Subcutaneous abdominal adipose tissue (tissue), 5 donors: Measurements from ENCODE around the gene GRIK4.

Source experiments
- H3K27ac ChIP-seq: one replicate; pipeline ENCODE4 v1.7.0; 2013; ENCODE audit warnings: low read depth, mild to moderate bottlenecking, inconsistent platforms, low read length, moderate library complexity
- H3K27me3 ChIP-seq, 5 donors: one replicate each; pipeline ENCODE4 v1.7.0; 2013; ENCODE audit warnings: low read length in 5 of 5, inconsistent platforms in 1 of 5; ENCODE audit not compliant: control insufficient read depth in 5 of 5, insufficient read depth in 4 of 5
- H3K36me3 ChIP-seq, 5 donors: one replicate each; pipeline ENCODE4 v1.7.0; 2013; ENCODE audit warnings: low read length in 5 of 5; ENCODE audit not compliant: control insufficient read depth in 5 of 5, insufficient read depth in 5 of 5
- H3K4me1 ChIP-seq, 5 donors: one replicate each; pipeline ENCODE4 v1.7.0; 2013; ENCODE audit warnings: low read length in 5 of 5, mild to moderate bottlenecking in 3 of 5, moderate library complexity in 1 of 5; ENCODE audit not compliant: control insufficient read depth in 5 of 5, insufficient read depth in 5 of 5
- H3K4me3 ChIP-seq, 5 donors: one replicate each; pipeline ENCODE4 v1.7.0; 2013; ENCODE audit warnings: low read length in 5 of 5, low read depth in 1 of 5
- H3K9ac ChIP-seq, 5 donors: one replicate each; pipeline ENCODE4 v1.7.0; 2013; ENCODE audit warnings: low read length in 5 of 5, mild to moderate bottlenecking in 4 of 5, moderate library complexity in 3 of 5
- H3K9me3 ChIP-seq, 5 donors: one replicate each; pipeline ENCODE4 v1.7.0; 2013; ENCODE audit warnings: low read length in 5 of 5; ENCODE audit not compliant: control insufficient read depth in 5 of 5
- donor health status: healthy.
- donor health status: healthy.
- donor health status: healthy.
- donor health status: healthy.
- donor health status: healthy.

The GRIK4 gene

DNA sequence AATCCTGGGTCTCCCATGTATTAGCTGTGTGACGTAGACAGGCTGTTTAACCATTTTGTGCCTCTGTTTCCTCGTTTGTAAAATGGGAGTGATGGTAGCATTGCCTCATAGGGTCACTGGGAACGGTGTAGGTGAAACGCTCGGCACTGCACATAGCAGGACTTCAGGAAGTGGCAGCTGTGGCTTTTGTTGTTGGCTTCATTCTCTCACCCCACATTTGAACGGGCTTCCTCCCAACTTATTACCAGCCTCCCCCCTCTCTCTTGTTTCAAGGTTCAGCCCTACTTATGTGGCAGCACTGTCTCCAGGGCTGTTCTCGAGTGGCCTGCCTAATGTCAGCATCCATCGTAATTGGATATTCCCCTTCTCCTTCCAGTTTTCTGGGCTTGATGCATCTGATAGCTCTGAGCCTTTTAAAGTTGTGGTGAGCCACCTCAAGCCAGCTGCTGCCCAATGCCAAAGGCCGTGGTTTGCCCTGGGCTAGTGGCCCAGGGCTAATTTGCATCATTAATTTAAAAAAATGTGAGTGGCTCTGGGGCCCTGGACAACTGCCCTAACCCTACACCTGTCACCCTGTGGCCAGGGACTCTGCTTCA is 294.5 kb downstream of the GRIK4 start:
- no peak overlapping the region for H3K27ac ChIP-seq
- peaks cover 0 to 4% (median 0%) of the 10 kb centered on the region in 5 donors for H3K27me3 ChIP-seq
- H3K9me3 ChIP-seq = no peaks in the 10 kb centered on the region
- no peak overlapping the region for H3K9ac ChIP-seq
- H3K4me3 ChIP-seq = no peak overlapping the region
- H3K36me3 ChIP-seq = no peaks in the 10 kb centered on the region
- H3K4me1 ChIP-seq = peaks cover 0 to 12% (median 0%) of the 10 kb centered on the region in 5 donors

DNA sequence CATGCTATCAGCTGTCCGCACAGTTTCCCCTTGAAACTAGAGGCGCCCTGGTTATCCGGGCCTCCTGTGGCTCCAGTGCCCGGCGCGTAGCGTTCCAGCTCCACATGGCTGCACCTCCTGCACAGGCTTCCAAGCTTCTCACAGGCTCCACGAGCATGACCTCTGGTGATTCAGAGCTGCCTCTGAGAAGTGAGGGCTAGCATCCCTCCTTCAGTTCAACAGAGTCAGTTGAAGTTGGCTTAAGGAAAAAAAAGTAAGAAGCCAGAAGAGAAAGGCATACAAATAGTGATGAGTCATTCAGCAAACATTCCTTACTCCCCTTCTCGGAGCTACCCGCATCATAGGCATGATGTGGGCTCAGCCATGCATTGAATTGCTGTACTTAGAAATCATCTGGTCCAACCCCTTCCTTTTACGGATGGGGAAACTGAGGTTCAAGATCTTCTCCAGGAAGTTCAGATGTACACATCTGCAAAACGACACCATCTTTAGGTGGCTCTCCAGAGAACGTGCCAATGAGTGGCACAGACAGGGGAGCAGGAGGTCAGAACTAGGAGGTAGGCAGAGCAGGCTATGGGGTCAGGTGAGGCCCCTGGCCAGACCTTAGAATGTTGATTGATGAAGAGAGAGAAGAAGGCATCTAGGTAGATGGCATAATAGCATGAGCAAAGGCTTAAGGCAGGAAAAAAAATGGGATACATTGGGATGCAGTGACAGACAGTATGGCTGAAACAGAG is 296.0 kb downstream of the GRIK4 start:
- no peak overlapping the region for H3K4me3 ChIP-seq
- H3K27ac ChIP-seq = no peak overlapping the region
- peaks cover 0 to 3% (median 0%) of the 10 kb centered on the region in 5 donors for H3K27me3 ChIP-seq
- H3K36me3 ChIP-seq = no peaks in the 10 kb centered on the region
- peaks cover 0 to 10% (median 0%) of the 10 kb centered on the region in 5 donors for H3K4me1 ChIP-seq
- H3K9me3 ChIP-seq = no peaks in the 10 kb centered on the region
- no peak overlapping the region for H3K9ac ChIP-seq

DNA sequence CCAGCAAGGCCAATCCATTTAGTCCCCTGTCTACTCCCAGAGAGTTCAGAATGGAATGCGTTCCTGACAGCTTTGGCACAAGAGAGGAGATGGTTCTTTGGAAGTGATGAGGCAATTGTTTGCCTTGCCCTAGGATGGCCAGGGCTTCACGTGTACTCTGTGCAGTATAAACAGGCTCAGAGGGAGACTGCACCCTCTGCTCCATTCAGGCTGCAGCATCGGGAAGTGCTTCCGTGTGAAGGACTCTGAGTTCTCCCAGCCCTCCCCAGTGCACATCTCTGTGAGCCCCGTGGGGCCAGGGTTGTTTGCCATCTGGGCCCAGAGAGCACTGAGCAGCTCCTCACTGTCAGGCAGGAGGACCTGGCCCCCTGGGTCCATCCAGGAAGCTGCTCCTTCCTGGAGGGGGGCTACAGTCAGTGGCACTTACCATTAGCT is 297.1 kb downstream of the GRIK4 start:
- Histone ChIP-seq H3K36me3 (no peaks in the 10 kb centered on the region), H3K4me1 (peaks cover 0 to 10% (median 0%) of the 10 kb centered on the region in 5 donors), H3K4me3 (no peak overlapping the region), H3K27me3 (peaks cover 0 to 3% (median 0%) of the 10 kb centered on the region in 5 donors), H3K9me3 (no peaks in the 10 kb centered on the region), H3K9ac (no peak overlapping the region), H3K27ac (no peak overlapping the region)

DNA sequence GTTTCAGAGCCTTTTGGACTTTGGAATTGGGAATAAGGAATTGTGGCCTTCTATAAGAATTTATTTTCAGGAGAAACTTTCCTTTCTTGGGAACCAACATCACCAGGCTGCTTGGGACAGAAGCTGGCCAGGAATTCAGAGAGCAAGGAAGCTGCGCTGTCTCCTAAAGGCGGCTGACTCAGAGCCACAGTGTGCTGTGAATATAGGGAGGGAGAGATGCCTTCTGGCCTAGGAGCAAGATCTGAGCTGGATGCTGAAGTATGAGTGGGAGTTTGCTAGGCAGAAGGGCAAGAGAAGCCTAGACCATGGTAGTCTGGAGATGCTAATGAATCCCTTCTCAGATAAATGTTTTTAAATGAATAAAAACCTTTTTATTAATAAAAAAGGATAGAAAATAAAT is 298.7 kb downstream of the GRIK4 start:
- no peak overlapping the region for H3K27ac ChIP-seq
- peaks cover 0 to 14% (median 0%) of the 10 kb centered on the region in 5 donors for H3K4me1 ChIP-seq
- no peak overlapping the region for H3K9ac ChIP-seq
- H3K36me3 ChIP-seq = no peaks in the 10 kb centered on the region
- H3K4me3 ChIP-seq = no peak overlapping the region
- peaks cover 0 to 3% (median 0%) of the 10 kb centered on the region in 5 donors for H3K27me3 ChIP-seq
- H3K9me3 ChIP-seq = no peaks in the 10 kb centered on the region

DNA sequence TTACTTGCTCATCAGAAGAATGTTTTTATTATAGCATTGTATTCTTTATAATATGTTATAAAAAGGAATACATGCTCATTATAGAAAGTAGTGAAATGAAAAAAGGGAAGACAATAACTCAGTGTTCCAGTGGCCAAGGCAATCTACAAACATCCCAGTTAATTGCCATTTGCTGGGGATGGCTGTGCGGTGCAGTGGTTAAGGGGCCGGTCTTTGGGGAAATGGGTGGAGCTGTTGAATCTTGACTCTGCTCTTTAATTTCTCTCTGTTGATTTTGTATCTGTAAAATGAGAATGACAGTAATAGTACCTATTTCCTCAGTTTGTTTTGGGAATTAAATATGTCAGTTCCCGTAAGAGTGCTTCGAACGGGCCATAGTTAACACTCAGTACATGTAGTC is 299.7 kb downstream of the GRIK4 start:
- no peaks in the 10 kb centered on the region for H3K9me3 ChIP-seq
- H3K4me3 ChIP-seq = no peak overlapping the region
- peaks cover 0 to 3% (median 0%) of the 10 kb centered on the region in 5 donors for H3K27me3 ChIP-seq
- no peaks in the 10 kb centered on the region for H3K36me3 ChIP-seq
- H3K27ac ChIP-seq = no peak overlapping the region
- peaks cover 0 to 23% (median 9%) of the 10 kb centered on the region in 5 donors for H3K4me1 ChIP-seq
- no peak overlapping the region for H3K9ac ChIP-seq

DNA sequence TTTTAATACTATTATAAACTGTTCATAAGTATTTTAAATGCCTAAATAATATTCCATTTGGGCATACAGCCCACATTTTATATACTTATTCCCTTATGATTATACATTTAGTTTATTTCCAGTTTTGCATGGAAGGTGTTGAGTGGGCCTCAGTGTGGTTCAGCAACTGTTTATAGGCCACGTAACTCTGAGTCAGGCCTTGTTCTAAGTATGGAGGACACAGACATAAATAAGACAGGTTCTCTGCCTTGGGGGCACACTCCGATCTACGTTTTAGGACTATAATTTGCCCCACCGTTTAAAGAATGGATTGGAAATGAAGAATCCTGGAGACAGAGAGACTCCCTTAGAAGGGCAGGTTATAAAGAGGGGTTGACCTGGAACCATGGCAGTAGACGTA is 300.2 kb downstream of the GRIK4 start:
- no peaks in the 10 kb centered on the region for H3K9me3 ChIP-seq
- H3K27ac ChIP-seq = no peak overlapping the region
- peaks cover 4 to 28% (median 14%) of the 10 kb centered on the region in 5 donors for H3K4me1 ChIP-seq
- no peak overlapping the region for H3K9ac ChIP-seq
- no peaks in the 10 kb centered on the region for H3K36me3 ChIP-seq
- no peak overlapping the region for H3K4me3 ChIP-seq
- peaks cover 0 to 3% (median 0%) of the 10 kb centered on the region in 5 donors for H3K27me3 ChIP-seq

DNA sequence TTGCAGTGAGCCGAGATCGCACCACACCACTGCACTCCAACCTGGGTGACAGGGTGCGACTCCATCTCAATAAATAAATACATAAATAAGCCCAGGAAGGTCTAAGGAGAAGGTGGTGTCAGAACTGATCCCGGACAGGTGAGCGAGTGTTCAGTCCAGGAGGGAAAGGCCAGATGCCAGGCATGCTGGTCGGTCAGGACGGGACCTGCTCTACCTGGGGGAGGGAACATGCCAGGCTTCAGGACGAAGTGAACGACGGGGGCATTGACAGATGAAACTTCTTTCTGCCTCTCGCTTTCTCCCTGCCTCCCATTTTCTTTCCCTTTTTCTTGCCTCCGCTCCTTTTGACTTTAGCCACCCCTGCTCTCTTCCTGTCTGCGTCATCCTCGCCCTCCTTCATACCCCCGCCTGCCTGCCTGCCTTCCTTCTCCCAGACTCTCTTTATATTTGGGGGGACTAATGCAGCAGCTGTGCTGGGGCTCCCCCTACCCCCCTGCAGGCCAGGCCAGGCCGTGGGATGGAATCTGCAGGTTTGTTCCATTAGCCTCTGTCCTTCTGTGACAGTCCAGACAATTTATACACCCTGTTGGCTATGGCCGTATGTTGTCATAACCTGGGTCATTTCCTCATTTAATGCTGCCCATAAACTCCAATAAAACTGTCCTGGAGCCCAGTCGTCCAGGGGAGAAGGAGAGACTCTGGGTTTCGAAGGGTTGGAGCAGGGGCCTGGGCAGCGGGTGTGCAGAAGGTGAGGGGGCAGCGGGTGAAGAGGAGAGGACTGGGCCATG is 303.2 kb downstream of the GRIK4 start:
- H3K4me3 ChIP-seq = no peak overlapping the region
- no peaks in the 10 kb centered on the region for H3K9me3 ChIP-seq
- no peak overlapping the region for H3K9ac ChIP-seq
- no peaks in the 10 kb centered on the region for H3K36me3 ChIP-seq
- H3K4me1 ChIP-seq = peaks cover 6 to 46% (median 31%) of the 10 kb centered on the region in 5 donors
- H3K27ac ChIP-seq = no peak overlapping the region
- peaks cover 0 to 1% (median 0%) of the 10 kb centered on the region in 5 donors for H3K27me3 ChIP-seq

DNA sequence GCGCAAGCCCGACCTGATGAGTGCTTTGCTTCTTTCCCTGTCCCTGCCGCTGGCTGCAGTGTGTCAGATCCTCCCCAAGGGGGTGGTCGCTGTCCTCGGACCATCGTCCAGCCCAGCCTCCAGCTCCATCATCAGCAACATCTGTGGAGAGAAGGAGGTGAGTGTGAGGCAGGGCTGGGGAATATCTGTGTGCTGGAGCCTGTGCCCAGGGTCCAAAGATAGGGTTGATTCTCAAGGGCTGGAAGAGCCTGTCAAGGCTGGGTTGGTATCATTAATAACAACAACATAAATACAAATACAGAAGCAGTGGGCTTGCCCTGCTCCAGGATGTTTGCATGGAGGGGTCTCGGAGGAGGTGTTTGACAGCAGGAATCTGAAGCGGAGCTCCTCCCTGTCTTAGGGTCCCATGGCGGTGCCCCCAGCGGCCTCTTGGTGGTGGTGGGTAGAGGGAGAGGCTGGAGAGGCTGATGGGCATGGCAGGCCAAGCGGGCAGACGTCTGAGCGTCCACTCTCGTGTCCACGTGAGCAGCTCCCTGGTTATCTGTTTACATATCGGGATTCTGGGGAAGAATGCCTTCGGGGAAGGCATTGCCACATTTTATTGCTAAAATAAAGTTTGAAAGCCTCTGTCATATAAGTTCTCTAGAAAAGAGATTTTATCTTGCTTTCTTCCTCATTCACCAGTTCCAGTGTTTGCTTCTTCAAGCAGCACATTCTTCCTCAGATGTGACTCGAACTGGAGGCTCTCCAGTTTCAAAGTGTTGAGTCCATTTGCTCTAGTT is 304.0 kb downstream of the GRIK4 start:
- H3K27me3 ChIP-seq = peaks cover 0 to 3% (median 0%) of the 10 kb centered on the region in 5 donors
- no peak overlapping the region for H3K4me3 ChIP-seq
- no peak overlapping the region for H3K9ac ChIP-seq
- H3K4me1 ChIP-seq = peaks cover 6 to 54% (median 38%) of the 10 kb centered on the region in 5 donors
- H3K36me3 ChIP-seq = no peaks in the 10 kb centered on the region
- no peaks in the 10 kb centered on the region for H3K9me3 ChIP-seq
- H3K27ac ChIP-seq = no peak overlapping the region

DNA sequence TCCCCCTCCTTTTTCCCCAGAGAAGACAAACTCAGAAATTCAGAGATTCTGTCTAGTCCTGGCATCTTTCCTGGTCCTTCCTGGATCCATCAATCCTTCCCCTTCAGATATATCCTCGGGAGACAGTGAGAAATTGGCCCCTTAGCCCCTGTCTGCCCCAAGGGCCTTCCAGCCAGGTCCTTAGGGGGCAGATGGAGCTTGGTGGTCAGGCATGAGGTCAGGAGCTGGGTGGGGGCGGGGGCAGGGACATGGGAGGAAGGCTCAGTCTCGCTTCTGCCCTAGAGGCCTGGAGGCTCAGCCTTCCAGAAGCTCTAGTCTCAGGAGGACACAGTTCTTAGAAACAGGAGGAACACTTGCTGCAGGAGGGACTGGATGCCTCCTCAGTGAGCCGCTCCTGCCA is 304.6 kb downstream of the GRIK4 start:
- Histone ChIP-seq H3K4me3 (no peak overlapping the region), H3K4me1 (peaks cover 6 to 55% (median 38%) of the 10 kb centered on the region in 5 donors), H3K27ac (no peak overlapping the region), H3K27me3 (peaks cover 0 to 3% (median 0%) of the 10 kb centered on the region in 5 donors), H3K9me3 (no peaks in the 10 kb centered on the region), H3K36me3 (no peaks in the 10 kb centered on the region), H3K9ac (no peak overlapping the region)
